CD14-positive monocyte (primary cell): ENCODE measurements around the gene HTR2B. TPM values are rescaled to one million over a fixed set of nuclear protein-coding genes. Genes with fewer than 3 reads are reported as not detected.

Experiments used
- DNase-seq, 3 donors: peaks; one replicate each; pipeline ENCODE4 v3.0.0-alpha.2; 2011 to 2022
- H2AFZ ChIP-seq: 2 replicates; pipeline ENCODE4 v1.6.0; 2012; ENCODE audit warnings: mild to moderate bottlenecking, low read depth, low read length, inconsistent platforms; ENCODE audit not compliant: insufficient read depth, poor library complexity, severe bottlenecking
- H3K27ac ChIP-seq, 2 donors: 1 replicate in 1 of 2; 2 replicates in 1 of 2; pipeline ENCODE4 v1.5.1; 2012 to 2013; ENCODE audit warnings: low read length in 2 of 2, control low read depth in 1 of 2, inconsistent platforms in 1 of 2, low read depth in 1 of 2, mild to moderate bottlenecking in 1 of 2
- H3K27me3 ChIP-seq, 2 donors: one replicate each; pipeline versions ENCODE4 v1.6.0 to v1.6.1; 2011 to 2013; ENCODE audit warnings: low read length in 2 of 2; ENCODE audit not compliant: control insufficient read depth in 2 of 2, insufficient read depth in 2 of 2
- H3K36me3 ChIP-seq, 2 donors: replicated peaks in 1 of 2; 1 replicate in 1 of 2; 2 replicates in 1 of 2; pipeline versions ENCODE4 v1.5.1 to v1.6.1; 2012 to 2013; ENCODE audit warnings: low read length in 2 of 2, control low read depth in 1 of 2, inconsistent platforms in 1 of 2, mild to moderate bottlenecking in 1 of 2; ENCODE audit not compliant: insufficient read depth in 2 of 2, control insufficient read depth in 1 of 2
- H3K4me1 ChIP-seq, 2 donors: 1 replicate in 1 of 2; 2 replicates in 1 of 2; pipeline versions ENCODE4 v1.5.1 to v1.6.1; 2012 to 2013; ENCODE audit warnings: low read length in 2 of 2, control low read depth in 1 of 2, inconsistent platforms in 1 of 2, mild to moderate bottlenecking in 1 of 2, moderate library complexity in 1 of 2; ENCODE audit not compliant: insufficient read depth in 2 of 2, control insufficient read depth in 1 of 2
- H3K4me2 ChIP-seq: replicated peaks from 2 replicates; pipeline ENCODE3; 2012; ENCODE audit warnings: low read length, moderate library complexity, mild to moderate bottlenecking; ENCODE audit not compliant: poor library complexity, severe bottlenecking; ENCODE audit errors: extremely low read depth
- H3K4me3 ChIP-seq, 3 experiments: fragments of 200-600 bp in 1 of 3; sonication (generic) in 1 of 3; replicated peaks in 1 of 3; 1 replicate in 2 of 3; 2 replicates in 1 of 3; pipeline ENCODE4 v1.5.1; 2011 to 2013; ENCODE audit warnings: low read length in 3 of 3, mild to moderate bottlenecking in 3 of 3, control low read depth in 2 of 3, low read depth in 2 of 3, inconsistent platforms in 1 of 3, moderate library complexity in 1 of 3
- H3K79me2 ChIP-seq: 2 replicates; pipeline ENCODE4 v1.6.0; 2012; ENCODE audit warnings: mild to moderate bottlenecking, control low read depth, inconsistent platforms, low read length, moderate library complexity; ENCODE audit not compliant: insufficient read depth
- H3K9ac ChIP-seq: 2 replicates; pipeline ENCODE4 v1.6.0; 2017; ENCODE audit warnings: low read length, mild to moderate bottlenecking; ENCODE audit not compliant: insufficient read depth, poor library complexity, severe bottlenecking
- H3K9me3 ChIP-seq, 2 donors: replicated peaks in 1 of 2; 1 replicate in 1 of 2; 2 replicates in 1 of 2; pipeline versions ENCODE4 v1.5.1 to v1.6.1; 2012 to 2013; ENCODE audit warnings: low read length in 2 of 2, control low read depth in 1 of 2; ENCODE audit not compliant: control insufficient read depth in 1 of 2, insufficient read depth in 1 of 2
- H4K20me1 ChIP-seq: 2 replicates; pipeline ENCODE4 v1.6.0; 2012; ENCODE audit warnings: mild to moderate bottlenecking, low read length, control low read depth, moderate library complexity; ENCODE audit not compliant: insufficient read depth
- H3K27ac Mint-ChIP-seq, 7 donors: one replicate each; pipeline ENCODE4 v1.8.0; 2020; ENCODE audit warnings: mild to moderate bottlenecking in 7 of 7, mixed read lengths in 7 of 7, moderate library complexity in 6 of 7, inconsistent platforms in 2 of 7
- H3K27me3 Mint-ChIP-seq, 3 donors: one replicate each; pipeline ENCODE4 v1.8.0; 2021 to 2022; ENCODE audit warnings: low read depth in 3 of 3, mild to moderate bottlenecking in 3 of 3, mixed read lengths in 3 of 3, moderate library complexity in 3 of 3, inconsistent platforms in 1 of 3
- H3K36me3 Mint-ChIP-seq, 2 donors: one replicate each; pipeline ENCODE4 v1.8.0; 2020; ENCODE audit warnings: mixed read lengths in 2 of 2, inconsistent platforms in 1 of 2, mild to moderate bottlenecking in 1 of 2
- H3K4me1 Mint-ChIP-seq: one replicate; pipeline ENCODE4 v1.8.0; 2020; ENCODE audit warnings: mild to moderate bottlenecking, mixed read lengths
- H3K4me3 Mint-ChIP-seq, 2 donors: one replicate each; pipeline ENCODE4 v1.8.0; 2020; ENCODE audit warnings: mild to moderate bottlenecking in 2 of 2, mixed read lengths in 2 of 2, moderate library complexity in 1 of 2
- H3K9me3 Mint-ChIP-seq, 7 donors: one replicate each; pipeline ENCODE4 v1.8.0; 2020 to 2022; ENCODE audit warnings: mixed read lengths in 7 of 7, mild to moderate bottlenecking in 6 of 7, moderate library complexity in 6 of 7, inconsistent platforms in 2 of 7
- WGBS: methylation state at CpG from one replicate; pipeline ENCODE4 v1.1.5; 2013; ENCODE audit warnings: missing lambda C conversion rate; ENCODE audit not compliant: insufficient coverage; 5-methylcytosine and 5-hydroxymethylcytosine counted together
- intact Hi-C, 2 donors: fragments of 100-400 bp; cut with micrococcal nuclease; formaldehyde crosslinking; loops; one replicate each; pipeline versions ENCODE4 v1.15.0 to v1.15.1; 2023
- polyA plus RNA-seq, 3 donors: library from polyadenylated mRNA; depleted of rRNA in 1 of 3; unstranded in 2 of 3; stranded (reverse) in 1 of 3; fragments of 300-500 nt in 2 of 3; fragments of >200 nt in 1 of 3; fragmentation: Illumina TruSeq in 2 of 3; gene quantifications; 1 replicate in 2 of 3; 2 replicates in 1 of 3; pipeline ENCODE4 v1.2.3, GENCODE V29; 2012 to 2021
- TF ChIP-seq, protein P1 (sequence below): fragments of 200-600 bp; IDR thresholded peaks from one replicate; pipeline ENCODE4 v1.8.0; 2022; ENCODE audit warnings: antibody characterized with exemption, mild to moderate bottlenecking

Gene HTR2B
- polyA plus RNA-seq, 3 donors: not detected

GRCh38 chr2:231159306-231159705, 34.5 kb upstream of the HTR2B start:
- no peaks in the 10 kb centered on the region for H3K9me3 ChIP-seq
- Mint-ChIP-seq H3K27ac (peak overlapping the region in 1 of 7 donors; percentile 10), H3K4me3 (no peak overlapping the region), H3K9me3 (no peaks in the 10 kb centered on the region), H3K27me3 (peaks cover 0 to 2% (median 0%) of the 10 kb centered on the region in 3 donors), H3K4me1 (no peaks in the 10 kb centered on the region), H3K36me3 (peaks cover 61 to 78% of the 10 kb centered on the region in 2 donors)
- H2AFZ ChIP-seq: no peak overlapping the region
- no peak overlapping the region for H3K9ac ChIP-seq
- TF ChIP-seq, protein P1, sequence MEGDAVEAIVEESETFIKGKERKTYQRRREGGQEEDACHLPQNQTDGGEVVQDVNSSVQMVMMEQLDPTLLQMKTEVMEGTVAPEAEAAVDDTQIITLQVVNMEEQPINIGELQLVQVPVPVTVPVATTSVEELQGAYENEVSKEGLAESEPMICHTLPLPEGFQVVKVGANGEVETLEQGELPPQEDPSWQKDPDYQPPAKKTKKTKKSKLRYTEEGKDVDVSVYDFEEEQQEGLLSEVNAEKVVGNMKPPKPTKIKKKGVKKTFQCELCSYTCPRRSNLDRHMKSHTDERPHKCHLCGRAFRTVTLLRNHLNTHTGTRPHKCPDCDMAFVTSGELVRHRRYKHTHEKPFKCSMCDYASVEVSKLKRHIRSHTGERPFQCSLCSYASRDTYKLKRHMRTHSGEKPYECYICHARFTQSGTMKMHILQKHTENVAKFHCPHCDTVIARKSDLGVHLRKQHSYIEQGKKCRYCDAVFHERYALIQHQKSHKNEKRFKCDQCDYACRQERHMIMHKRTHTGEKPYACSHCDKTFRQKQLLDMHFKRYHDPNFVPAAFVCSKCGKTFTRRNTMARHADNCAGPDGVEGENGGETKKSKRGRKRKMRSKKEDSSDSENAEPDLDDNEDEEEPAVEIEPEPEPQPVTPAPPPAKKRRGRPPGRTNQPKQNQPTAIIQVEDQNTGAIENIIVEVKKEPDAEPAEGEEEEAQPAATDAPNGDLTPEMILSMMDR: no peak
- H3K27me3 ChIP-seq: no peaks in the 10 kb centered on the region
- no peak overlapping the region for H3K4me2 ChIP-seq
- intact Hi-C loops: no loop called here
- no peaks in the 10 kb centered on the region for H3K79me2 ChIP-seq
- no peaks in the 10 kb centered on the region for H4K20me1 ChIP-seq
- H3K4me1 ChIP-seq: no peaks in the 10 kb centered on the region
- H3K27ac ChIP-seq: no peak overlapping the region
- no peak overlapping the region for H3K4me3 ChIP-seq
- H3K36me3 ChIP-seq: peaks cover 55 to 82% of the 10 kb centered on the region in 2 donors
- DNase-seq: no peak

GRCh38 chr2:231152800-231153557, 28.1 kb upstream of the HTR2B start:
- intact Hi-C loops: no loop called here
- no peak overlapping the region for H3K4me2 ChIP-seq
- H3K9ac ChIP-seq: no peak overlapping the region
- 91% methylated on average over 4 of the region's 8 CpGs for WGBS
- Mint-ChIP-seq H3K4me1 (no peaks in the 10 kb centered on the region), H3K4me3 (no peak overlapping the region), H3K27ac (no peak overlapping the region), H3K9me3 (no peaks in the 10 kb centered on the region), H3K36me3 (peaks cover 54 to 77% of the 10 kb centered on the region in 2 donors), H3K27me3 (peaks cover 0 to 1% (median 0%) of the 10 kb centered on the region in 3 donors)
- no peak for DNase-seq
- no peak overlapping the region for H3K4me3 ChIP-seq
- no peaks in the 10 kb centered on the region for H3K79me2 ChIP-seq
- H3K27me3 ChIP-seq: no peaks in the 10 kb centered on the region
- TF ChIP-seq, protein P1: no peak
- H3K4me1 ChIP-seq: no peaks in the 10 kb centered on the region
- H2AFZ ChIP-seq: no peak overlapping the region
- H3K36me3 ChIP-seq: peaks cover 57 to 84% of the 10 kb centered on the region in 2 donors
- H4K20me1 ChIP-seq: no peaks in the 10 kb centered on the region
- H3K9me3 ChIP-seq: no peaks in the 10 kb centered on the region
- no peak overlapping the region for H3K27ac ChIP-seq
